Uterus (tissue), 2 donors: ENCODE measurements around the gene FERMT3.
A peak's percentile ranks its signal among the peaks of the same experiment; 100 is the strongest.

Source experiments
- CTCF ChIP-seq, 4 experiments: fragments of 200-600 bp in 2 of 4; fragments of 450-650 bp in 2 of 4; sonication (generic) in 2 of 4; IDR thresholded peaks; one replicate each; pipeline ENCODE4 v1.5.1; 2016 to 2019; ENCODE audit warnings: antibody characterized with exemption in 4 of 4, mild to moderate bottlenecking in 2 of 4, moderate library complexity in 1 of 4
- POLR2A ChIP-seq, 2 donors: fragments of 450-650 bp; IDR thresholded peaks; one replicate each; pipeline ENCODE4 v1.6.1; 2016; ENCODE audit warnings: antibody characterized with exemption in 2 of 2, mild to moderate bottlenecking in 1 of 2, moderate library complexity in 1 of 2

- TF ChIP-seq POLR2A (IDR thresholded peaks at IDR 0.05) (peak; percentile 82), CTCF (IDR thresholded peaks at IDR 0.05) (peak; percentile 70 to 95 (median 85))
These were observed 44.7 kb downstream of the FERMT3 start, which contains the start of gene PLCB3 for GRCh38 chr11:64251016-64251752.
